NCI-H774 (cell line): ENCODE results near the gene ARHGAP24.

Experiments
- DNase-seq: peaks from one replicate; lab custom pipeline; 2025; lab: John Stamatoyannopoulos, UW

Gene ARHGAP24

GRCh38 chr4:85741381-85741780 lies 266.4 kb downstream of the ARHGAP24 start:
- no peak for DNase-seq

GRCh38 chr4:85741921-85742591 lies 267.1 kb downstream of the ARHGAP24 start:
- no peak for DNase-seq

GRCh38 chr4:85744950-85745349 lies 270.0 kb downstream of the ARHGAP24 start:
- no peak for DNase-seq

GRCh38 chr4:85745939-85746338 lies 271.0 kb downstream of the ARHGAP24 start:
- DNase-seq: no peak

- peak; percentile 65 for DNase-seq
These were observed 273.0 kb downstream of the ARHGAP24 start for GRCh38 chr4:85747882-85748491.

- no peak for DNase-seq
These were observed 273.7 kb downstream of the ARHGAP24 start for GRCh38 chr4:85748654-85749053.

GRCh38 chr4:85751866-85752265 lies 276.9 kb downstream of the ARHGAP24 start:
- no peak for DNase-seq

GRCh38 chr4:85755285-85755684 lies 280.3 kb downstream of the ARHGAP24 start:
- DNase-seq: no peak

- DNase-seq: no peak
These were observed 282.0 kb downstream of the ARHGAP24 start for GRCh38 chr4:85756938-85757337.

- no peak for DNase-seq
These were observed 284.4 kb downstream of the ARHGAP24 start for GRCh38 chr4:85759388-85759787.

- no peak for DNase-seq
These were observed 285.6 kb downstream of the ARHGAP24 start for GRCh38 chr4:85760511-85760910.

GRCh38 chr4:85761803-85762528 lies 287.0 kb downstream of the ARHGAP24 start:
- DNase-seq: no peak

- DNase-seq: no peak
These were observed 287.6 kb downstream of the ARHGAP24 start for GRCh38 chr4:85762529-85762871.

- no peak for DNase-seq
These were observed 288.3 kb downstream of the ARHGAP24 start for GRCh38 chr4:85763202-85763601.

GRCh38 chr4:85767649-85768048 lies 292.7 kb downstream of the ARHGAP24 start:
- no peak for DNase-seq

- DNase-seq: no peak
These were observed 294.1 kb downstream of the ARHGAP24 start for GRCh38 chr4:85769009-85769408.

- no peak for DNase-seq
These were observed 297.5 kb downstream of the ARHGAP24 start for GRCh38 chr4:85772470-85772869.

GRCh38 chr4:85773372-85773771 lies 298.4 kb downstream of the ARHGAP24 start:
- no peak for DNase-seq

GRCh38 chr4:85774000-85774399 lies 299.1 kb downstream of the ARHGAP24 start:
- no peak for DNase-seq

- no peak for DNase-seq
These were observed 299.5 kb downstream of the ARHGAP24 start for GRCh38 chr4:85774489-85774888.

- DNase-seq: no peak
These were observed 301.1 kb downstream of the ARHGAP24 start for GRCh38 chr4:85776096-85776495.

GRCh38 chr4:85776579-85776978 lies 301.6 kb downstream of the ARHGAP24 start:
- no peak for DNase-seq

- no peak for DNase-seq
These were observed 303.1 kb downstream of the ARHGAP24 start for GRCh38 chr4:85777908-85778631.
